ENCODE results near the gene C21orf91.

DNA sequence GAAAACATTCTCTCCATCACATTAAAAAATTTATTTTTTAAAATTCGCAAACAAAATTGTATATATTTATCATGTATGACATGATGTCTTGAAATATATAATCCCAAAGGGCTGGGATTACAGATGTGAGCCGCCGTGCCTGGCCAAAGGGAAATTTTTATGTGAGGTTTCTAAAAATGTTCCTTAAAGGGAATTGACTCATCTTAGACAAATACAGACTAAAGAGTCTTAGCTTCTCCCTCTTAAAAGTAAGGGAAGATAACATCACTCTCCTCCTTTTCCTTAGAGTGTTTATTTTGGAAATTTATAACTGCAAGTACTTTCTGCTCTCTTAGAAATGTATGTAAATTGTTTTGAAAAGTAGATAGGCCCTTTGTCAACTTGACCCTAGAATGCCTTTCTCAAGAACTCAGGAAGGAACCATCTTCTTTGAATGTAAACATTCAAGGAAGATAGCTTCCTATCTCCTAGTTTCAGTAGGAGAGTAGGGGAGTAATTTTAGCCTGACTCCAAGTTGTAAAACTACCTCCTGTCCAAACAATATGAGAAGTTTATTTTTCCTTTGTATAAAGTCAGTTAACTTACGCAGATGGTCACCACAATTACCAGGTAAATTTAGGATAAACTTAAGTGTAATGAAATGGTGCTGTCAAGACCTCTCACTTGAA lies 59.5 kb downstream of the C21orf91 start:
- TF ChIP-seq CTCF (IDR thresholded peaks at IDR 0.05; ENCODE audit: low read depth, low read length) (no peak), POLR2A (IDR thresholded peaks at IDR 0.05; ENCODE audit: extremely low read depth, insufficient read length) (no peak), MYC (IDR thresholded peaks at IDR 0.05; ENCODE audit: low read depth, low read length) (no peak)
